ENCODE results near the gene PHLDA2.

DNA sequence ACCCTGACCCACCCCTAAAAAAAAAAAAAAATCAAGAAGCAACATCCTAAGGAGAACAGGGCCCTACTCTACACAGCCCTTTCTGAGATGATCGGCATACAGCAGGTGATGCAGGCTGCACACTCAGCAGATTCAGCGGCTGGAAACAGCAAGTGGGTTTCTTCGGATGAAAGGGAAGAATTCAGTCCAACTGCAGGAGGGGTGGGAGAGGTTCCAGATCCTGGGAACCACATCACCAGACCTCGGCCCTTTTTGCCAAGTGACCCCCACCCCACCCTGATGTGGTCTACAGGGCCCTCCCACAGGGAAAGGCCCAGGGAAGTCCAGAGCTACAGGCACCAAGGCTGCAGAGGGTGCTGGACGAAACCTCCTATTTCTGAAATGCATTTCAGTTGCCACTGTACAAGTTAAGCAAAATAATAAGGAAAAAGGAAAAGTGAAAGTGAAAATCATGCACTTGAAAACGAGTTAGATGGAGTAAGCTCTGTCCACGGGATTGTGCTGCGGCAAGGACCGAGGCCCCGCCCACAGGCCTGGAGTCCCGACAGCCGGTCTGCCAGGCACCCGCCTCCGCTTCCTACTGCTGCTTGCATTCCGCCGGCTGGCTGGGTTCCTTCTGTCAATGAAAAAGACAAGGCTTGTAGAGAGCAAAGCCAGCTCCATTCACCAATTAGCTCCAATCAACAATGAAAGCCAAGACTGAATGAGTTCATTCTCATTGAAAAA, 16.0 kb upstream of the PHLDA2 start:
- TF ChIP-seq, protein P1, sequence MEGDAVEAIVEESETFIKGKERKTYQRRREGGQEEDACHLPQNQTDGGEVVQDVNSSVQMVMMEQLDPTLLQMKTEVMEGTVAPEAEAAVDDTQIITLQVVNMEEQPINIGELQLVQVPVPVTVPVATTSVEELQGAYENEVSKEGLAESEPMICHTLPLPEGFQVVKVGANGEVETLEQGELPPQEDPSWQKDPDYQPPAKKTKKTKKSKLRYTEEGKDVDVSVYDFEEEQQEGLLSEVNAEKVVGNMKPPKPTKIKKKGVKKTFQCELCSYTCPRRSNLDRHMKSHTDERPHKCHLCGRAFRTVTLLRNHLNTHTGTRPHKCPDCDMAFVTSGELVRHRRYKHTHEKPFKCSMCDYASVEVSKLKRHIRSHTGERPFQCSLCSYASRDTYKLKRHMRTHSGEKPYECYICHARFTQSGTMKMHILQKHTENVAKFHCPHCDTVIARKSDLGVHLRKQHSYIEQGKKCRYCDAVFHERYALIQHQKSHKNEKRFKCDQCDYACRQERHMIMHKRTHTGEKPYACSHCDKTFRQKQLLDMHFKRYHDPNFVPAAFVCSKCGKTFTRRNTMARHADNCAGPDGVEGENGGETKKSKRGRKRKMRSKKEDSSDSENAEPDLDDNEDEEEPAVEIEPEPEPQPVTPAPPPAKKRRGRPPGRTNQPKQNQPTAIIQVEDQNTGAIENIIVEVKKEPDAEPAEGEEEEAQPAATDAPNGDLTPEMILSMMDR (optimal IDR thresholded peaks at IDR 0.05 in 1 of 3, IDR thresholded peaks at IDR 0.05 in 1 of 3, conservative IDR thresholded peaks at IDR 0.05 in 1 of 3; ENCODE audit: extremely low read depth in 1 of 3, insufficient read depth in 2 of 3, low read length in 3 of 3) = no peak
- TF ChIP-seq EZH2 (IDR thresholded peaks at IDR 0.05; ENCODE audit: low read length) = no peak

Measured in keratinocyte (primary cell).